Posterior cingulate gyrus (tissue), 11 donors: ENCODE data around the gene CPT1B.

ENCODE experiments used
- DNase-seq, 10 donors: peaks; one replicate each; pipeline versions ENCODE4 v3.0.0 to v3.0.0-alpha.2; 2020 to 2021; ENCODE audit warnings: mixed read lengths in 3 of 10
- intact Hi-C: fragments of 100-400 bp; cut with DNase I; formaldehyde crosslinking; loops from one replicate; pipeline ENCODE4 v1.15.1; 2023

The CPT1B gene

GRCh38 chr22:50597097-50597496 lies 18.9 kb upstream of the CPT1B start:
- DNase-seq, result peak in 2 of 10 donors; percentile 6 to 31

GRCh38 chr22:50595189-50595588 lies 17.0 kb upstream of the CPT1B start:
- intact Hi-C loops, result no loop called here
- peak in 1 of 10 donors; percentile 7 for DNase-seq

More at GRCh38 chr22:50597097-50597496, 18.9 kb upstream of the CPT1B start:
- intact Hi-C loops, result no loop called here

- intact Hi-C loops, result no loop called here
- DNase-seq, result peak in 2 of 10 donors; percentile 1 to 29
Observed at GRCh38 chr22:50587407-50587806, 9.2 kb upstream of the CPT1B start.

GRCh38 chr22:50586416-50586815 lies 8.2 kb upstream of the CPT1B start:
- DNase-seq, result peak in 3 of 10 donors; percentile 9 to 59 (median 20)
- intact Hi-C loops, result no loop called here

GRCh38 chr22:50585781-50586180 lies 7.6 kb upstream of the CPT1B start:
- DNase-seq, result peak in 4 of 10 donors; percentile 2 to 50 (median 16)
- intact Hi-C loops, result no loop called here

GRCh38 chr22:50585238-50585637 lies 7.0 kb upstream of the CPT1B start:
- peak in 2 of 10 donors; percentile 29 for DNase-seq
- intact Hi-C loops, result no loop called here

- DNase-seq, result peak in 3 of 10 donors; percentile 51 to 60 (median 58)
- intact Hi-C loops, result loop anchor here (5.0 kb wide), 1 partner anchor 38 kb away; no protein-coding TSS in a partner anchor
Observed at GRCh38 chr22:50584106-50585096, 6.2 kb upstream of the CPT1B start.

GRCh38 chr22:50583294-50583861 lies 5.2 kb upstream of the CPT1B start:
- peak in 4 of 10 donors; percentile 6 to 85 (median 70) for DNase-seq
- intact Hi-C loops, result loop anchor here (2.0 to 5.0 kb wide), 2 partner anchors 21 to 39 kb away; partner anchors contain the start of gene SYCE3

GRCh38 chr22:50582493-50583293 lies 4.5 kb upstream of the CPT1B start, which contains the start of gene CHKB:
Gene CHKB, minus strand, starts transcription at chr22:50582849. Its CDS starts 68 bp downstream, at chr22:50582781.
- peak; percentile 97 to 100 (median 99) for DNase-seq
- intact Hi-C loops, result loop anchor here (1.0 to 5.0 kb wide), 3 partner anchors 20 to 57 kb away; partner anchors contain the start of genes SCO2 and SYCE3

- intact Hi-C loops, result loop anchor here (1.0 to 5.0 kb wide), 3 partner anchors 19 to 57 kb away; partner anchors contain the start of genes SCO2 and SYCE3
- DNase-seq, result peak in 4 of 10 donors; percentile 4 to 82 (median 74)
Observed at GRCh38 chr22:50581950-50582492, 3.8 kb upstream of the CPT1B start.

GRCh38 chr22:50581031-50581949 lies 3.1 kb upstream of the CPT1B start:
- peak in 3 of 10 donors; percentile 43 to 57 (median 49) for DNase-seq
- intact Hi-C loops, result loop anchor here (5.0 kb wide), 1 partner anchor 41 kb away; no protein-coding TSS in a partner anchor

GRCh38 chr22:50579752-50580151 lies 1.5 kb upstream of the CPT1B start:
- DNase-seq, result peak in 2 of 10 donors; percentile 23 to 29
- intact Hi-C loops, result loop anchor here (5.0 kb wide), 1 partner anchor 43 kb away; no protein-coding TSS in a partner anchor

GRCh38 chr22:50578776-50579310 lies 616 bp upstream of the CPT1B start:
- DNase-seq, result peak in 2 of 10 donors; percentile 41 to 47
- intact Hi-C loops, result no loop called here

GRCh38 chr22:50577697-50577986 lies 585 bp downstream of the CPT1B start:
- DNase-seq, result peak in 2 of 10 donors; percentile 79

GRCh38 chr22:50576806-50577696 lies 1.2 kb downstream of the CPT1B start:
- intact Hi-C loops, result no loop called here
- DNase-seq, result peak in 2 of 10 donors; percentile 73 to 82

More at GRCh38 chr22:50577697-50577986, 585 bp downstream of the CPT1B start:
- intact Hi-C loops, result no loop called here

- peak in 2 of 10 donors; percentile 74 to 82 for DNase-seq
- intact Hi-C loops, result no loop called here
Observed at GRCh38 chr22:50576070-50576469, 2.2 kb downstream of the CPT1B start.

GRCh38 chr22:50575426-50575941 lies 2.7 kb downstream of the CPT1B start:
- peak in 2 of 10 donors; percentile 55 to 73 for DNase-seq
- intact Hi-C loops, result no loop called here
